ENCODE data around the gene MFSD11. TPM values are rescaled to one million over a fixed set of nuclear protein-coding genes. Genes with fewer than 3 reads are reported as not detected.
"Not testable (repeated sequence)": the region's sequence is repeated elsewhere in the genome, so short reads cannot be mapped to it uniquely, and the experiment has no call there.

The MFSD11 gene
- total RNA-seq, 1 experiment from 2014 or later = 40.4 TPM

GRCh38 chr17:76722279-76722678 lies 15.6 kb upstream of the MFSD11 start:
- Mint-ChIP-seq H3K27ac (ENCODE audit: unreplicated experiment) (no peak overlapping the region), H3K4me3 (ENCODE audit: unreplicated experiment) (no peak overlapping the region), H3K9me3 (ENCODE audit: unreplicated experiment) (no peaks in the 10 kb centered on the region), H3K4me1 (ENCODE audit: low read depth, unreplicated experiment) (no peaks in the 10 kb centered on the region), H3K27me3 (ENCODE audit: insufficient read depth, unreplicated experiment) (no peaks in the 10 kb centered on the region), H3K36me3 (ENCODE audit: insufficient read depth, unreplicated experiment) (peaks cover 98% of the 10 kb centered on the region)
- CTCF ChIA-PET = no interaction called here
- intact Hi-C loops (cut with micrococcal nuclease; ENCODE audit: unreplicated experiment) = no loop called here
- no peaks in the 10 kb centered on the region for H3K9me3 ChIP-seq
- TF ChIP-seq CTCF (IDR thresholded peaks at IDR 0.05; ENCODE audit: insufficient read depth in 1 of 2, low read depth in 1 of 2, low read length in 1 of 2, severe bottlenecking in 1 of 2, unreplicated experiment in 1 of 2) = no peak
- no peak overlapping the region for H3K4me3 ChIP-seq (ENCODE audit: low read depth, low read length)
- peaks cover 3% of the 10 kb centered on the region for H3K36me3 ChIP-seq (ENCODE audit: control insufficient read depth, insufficient read depth, low read length)
- no peaks in the 10 kb centered on the region; the same call in 1 of the 2 replicates for H3K4me1 ChIP-seq
- DNase-seq = no peak
- no peaks in the 10 kb centered on the region for H3K27me3 ChIP-seq (replicated peaks; ENCODE audit: control insufficient read depth, insufficient read depth, low read length)
- POLR2A ChIA-PET = no interaction called here
- BruUV-seq (replicated peaks) = no TSS peak

- peaks cover 98% of the 10 kb centered on the region for H3K36me3 Mint-ChIP-seq (ENCODE audit: insufficient read depth, unreplicated experiment)
- H3K27ac Mint-ChIP-seq (ENCODE audit: unreplicated experiment); H3K4me3 Mint-ChIP-seq (ENCODE audit: unreplicated experiment): not testable (repeated sequence)
These were observed 14.9 kb upstream of the MFSD11 start for GRCh38 chr17:76722977-76723376.

GRCh38 chr17:76723812-76724211 lies 14.1 kb upstream of the MFSD11 start:
- Histone ChIP-seq H3K4me3 (ENCODE audit: low read depth, low read length) (no peak overlapping the region), H3K4me1 (peaks cover 7% of the 10 kb centered on the region; the same call in 1 of the 2 replicates), H3K9me3 (no peaks in the 10 kb centered on the region), H3K36me3 (ENCODE audit: control insufficient read depth, insufficient read depth, low read length) (peaks cover 3% of the 10 kb centered on the region), H3K27me3 (replicated peaks; ENCODE audit: control insufficient read depth, insufficient read depth, low read length) (no peaks in the 10 kb centered on the region)
- BruUV-seq (replicated peaks) = no TSS peak
- peaks cover 92% of the 10 kb centered on the region for H3K36me3 Mint-ChIP-seq (ENCODE audit: insufficient read depth, unreplicated experiment)
- no peaks in the 10 kb centered on the region for H3K27me3 Mint-ChIP-seq (ENCODE audit: insufficient read depth, unreplicated experiment)
- ChIA-PET POLR2A (no interaction called here), CTCF (no interaction called here)
- H3K4me1 Mint-ChIP-seq (ENCODE audit: low read depth, unreplicated experiment) = no peaks in the 10 kb centered on the region
- intact Hi-C loops (cut with micrococcal nuclease; ENCODE audit: unreplicated experiment) = no loop called here
- no peak for TF ChIP-seq CTCF (IDR thresholded peaks at IDR 0.05; ENCODE audit: insufficient read depth in 1 of 2, low read depth in 1 of 2, low read length in 1 of 2, severe bottlenecking in 1 of 2, unreplicated experiment in 1 of 2)
- DNase-seq = no peak
- no peak overlapping the region for H3K4me3 Mint-ChIP-seq (ENCODE audit: unreplicated experiment)
- no peaks in the 10 kb centered on the region for H3K9me3 Mint-ChIP-seq (ENCODE audit: unreplicated experiment)
- H3K27ac Mint-ChIP-seq (ENCODE audit: unreplicated experiment) = no peak overlapping the region

More at GRCh38 chr17:76722977-76723376, 14.9 kb upstream of the MFSD11 start:
- H3K27me3 Mint-ChIP-seq (ENCODE audit: insufficient read depth, unreplicated experiment); H3K9me3 Mint-ChIP-seq (ENCODE audit: unreplicated experiment); H3K4me1 ChIP-seq; H3K9me3 ChIP-seq; POLR2A ChIA-PET; H3K36me3 ChIP-seq (ENCODE audit: control insufficient read depth, insufficient read depth, low read length); CTCF ChIA-PET; DNase-seq; H3K4me1 Mint-ChIP-seq (ENCODE audit: low read depth, unreplicated experiment); intact Hi-C loops (cut with micrococcal nuclease; ENCODE audit: unreplicated experiment); BruUV-seq (replicated peaks); H3K27me3 ChIP-seq (replicated peaks; ENCODE audit: control insufficient read depth, insufficient read depth, low read length); H3K4me3 ChIP-seq (ENCODE audit: low read depth, low read length): not testable (repeated sequence)
